ENCODE data around the gene ELOVL3.
"Not testable (repeated sequence)": the region's sequence is repeated elsewhere in the genome, so short reads cannot be mapped to it uniquely, and the experiment has no call there.

ELOVL3 gene, protein sequence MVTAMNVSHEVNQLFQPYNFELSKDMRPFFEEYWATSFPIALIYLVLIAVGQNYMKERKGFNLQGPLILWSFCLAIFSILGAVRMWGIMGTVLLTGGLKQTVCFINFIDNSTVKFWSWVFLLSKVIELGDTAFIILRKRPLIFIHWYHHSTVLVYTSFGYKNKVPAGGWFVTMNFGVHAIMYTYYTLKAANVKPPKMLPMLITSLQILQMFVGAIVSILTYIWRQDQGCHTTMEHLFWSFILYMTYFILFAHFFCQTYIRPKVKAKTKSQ

DNA sequence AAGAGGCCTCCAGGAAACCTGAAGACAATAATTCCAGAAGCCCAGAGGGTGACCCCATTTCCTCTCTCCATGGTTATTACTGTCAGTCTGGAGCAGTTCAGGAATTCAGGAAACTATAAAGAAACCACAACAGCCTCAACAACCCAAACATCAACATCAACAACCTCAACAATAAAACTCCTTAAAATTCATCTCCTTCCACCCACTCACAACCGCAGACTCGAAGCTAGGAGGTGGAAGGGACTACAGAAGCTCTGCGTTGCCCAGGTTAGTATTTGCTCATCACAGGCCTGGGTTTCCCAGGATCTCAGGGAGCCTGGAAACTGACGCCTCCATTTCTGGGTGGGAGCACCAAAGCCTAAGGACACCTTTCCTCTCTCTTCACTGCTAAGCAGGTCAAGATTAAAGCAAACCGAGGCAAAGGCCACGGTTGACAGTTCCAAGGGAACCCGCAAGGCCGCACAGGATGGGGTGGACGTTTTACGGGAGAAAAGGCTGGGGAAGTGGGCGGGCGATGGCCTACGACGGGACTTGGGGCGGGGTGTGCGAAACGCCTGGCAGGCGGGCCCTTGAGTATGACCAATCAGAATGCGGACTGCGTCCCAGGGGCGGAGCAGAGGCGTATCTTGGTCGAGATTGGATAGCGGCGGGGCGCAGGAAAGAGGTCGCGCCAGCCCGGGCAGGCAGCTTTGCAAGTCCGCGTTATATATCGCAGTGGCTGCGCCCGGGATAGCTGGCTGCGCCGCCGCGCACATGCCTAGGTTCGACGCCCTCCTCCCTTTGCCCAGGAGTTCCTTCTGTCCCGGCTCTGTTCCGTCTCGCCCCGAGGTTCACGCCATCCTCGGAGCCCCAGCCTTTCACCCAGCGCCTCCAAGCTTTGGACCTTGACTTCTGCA, at the start of gene ELOVL3:
ELOVL3 (plus strand) TSS at position 654 of the 896 bp plus-strand sequence. CDS start 250 bp downstream, outside the sequence.
- DNase-seq (ENCODE audit: low spot score): peak; percentile 98

DNA sequence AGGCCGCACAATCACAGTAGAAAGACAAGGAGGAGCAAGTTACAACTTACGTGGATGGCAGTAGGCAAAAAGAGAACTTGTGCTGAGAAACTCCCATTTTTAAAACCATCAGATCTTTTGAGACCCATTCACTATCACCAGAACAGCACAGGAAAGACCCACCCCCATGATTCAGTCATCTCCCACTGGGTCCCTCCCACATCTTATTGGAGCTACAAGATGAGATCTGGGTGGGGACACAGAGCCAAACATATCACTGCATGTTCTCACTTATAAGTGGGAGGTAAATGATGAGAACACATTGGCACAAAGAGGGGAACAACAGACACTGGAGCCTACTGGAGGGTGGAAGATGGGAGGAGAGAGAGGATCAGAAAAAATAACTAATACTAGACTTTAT, 41.5 kb upstream of the ELOVL3 start:
- DNase-seq (ENCODE audit: low spot score): no peak

DNA sequence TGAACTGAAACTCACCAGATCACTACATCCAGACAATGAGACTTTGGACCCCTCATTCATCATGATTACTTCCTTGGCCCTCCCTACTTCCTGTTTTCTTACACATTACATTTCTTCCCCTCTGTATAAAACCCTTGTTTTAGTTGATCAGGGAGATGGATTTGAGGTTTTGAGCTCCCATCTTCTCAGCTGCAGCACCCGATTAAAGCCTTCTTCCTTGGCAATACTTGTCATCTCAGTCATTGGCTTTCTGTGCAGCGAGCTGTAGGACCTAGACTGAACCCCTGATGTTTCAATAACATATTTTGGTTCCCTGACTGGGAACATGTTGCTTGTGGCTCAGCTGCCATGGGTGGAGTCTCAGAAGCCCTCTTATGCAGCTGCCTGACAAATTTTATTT, 40.8 kb upstream of the ELOVL3 start:
- no peak for DNase-seq (ENCODE audit: low spot score)

DNA sequence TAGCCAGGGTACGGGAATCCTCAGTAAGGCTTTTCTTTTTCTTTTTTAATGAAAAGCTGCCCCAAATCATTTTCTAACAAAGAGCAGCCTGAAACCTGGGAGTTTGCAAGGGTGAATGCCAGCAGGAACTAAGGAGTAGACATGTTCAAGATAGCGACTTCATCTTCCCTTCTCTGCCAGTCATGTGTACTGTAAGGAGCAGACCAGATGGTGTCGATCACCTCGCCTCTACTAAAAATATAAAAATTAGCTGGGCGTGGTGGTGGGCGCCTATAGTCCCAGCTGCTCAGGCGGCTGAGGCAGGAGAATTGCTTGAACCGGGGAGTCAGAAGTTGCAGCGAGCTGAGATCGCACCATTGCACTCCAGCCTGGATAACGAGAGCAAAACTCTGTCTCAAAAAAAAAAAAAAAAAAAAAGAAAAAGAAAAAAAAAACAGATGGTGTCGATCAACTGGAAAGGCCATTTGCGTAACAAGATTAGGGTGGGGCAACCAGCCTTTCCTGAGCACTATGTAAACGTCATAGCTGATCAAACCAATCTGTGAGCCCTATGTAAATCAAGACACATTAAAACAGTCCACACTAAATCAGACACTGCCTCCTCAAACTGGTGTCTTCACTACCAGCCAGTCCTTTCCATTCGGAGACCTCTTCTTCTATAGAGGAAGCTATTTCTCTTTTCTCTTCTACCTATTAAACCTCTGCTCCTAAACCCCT, 40.1 kb upstream of the ELOVL3 start:
- DNase-seq (ENCODE audit: low spot score): no peak

DNA sequence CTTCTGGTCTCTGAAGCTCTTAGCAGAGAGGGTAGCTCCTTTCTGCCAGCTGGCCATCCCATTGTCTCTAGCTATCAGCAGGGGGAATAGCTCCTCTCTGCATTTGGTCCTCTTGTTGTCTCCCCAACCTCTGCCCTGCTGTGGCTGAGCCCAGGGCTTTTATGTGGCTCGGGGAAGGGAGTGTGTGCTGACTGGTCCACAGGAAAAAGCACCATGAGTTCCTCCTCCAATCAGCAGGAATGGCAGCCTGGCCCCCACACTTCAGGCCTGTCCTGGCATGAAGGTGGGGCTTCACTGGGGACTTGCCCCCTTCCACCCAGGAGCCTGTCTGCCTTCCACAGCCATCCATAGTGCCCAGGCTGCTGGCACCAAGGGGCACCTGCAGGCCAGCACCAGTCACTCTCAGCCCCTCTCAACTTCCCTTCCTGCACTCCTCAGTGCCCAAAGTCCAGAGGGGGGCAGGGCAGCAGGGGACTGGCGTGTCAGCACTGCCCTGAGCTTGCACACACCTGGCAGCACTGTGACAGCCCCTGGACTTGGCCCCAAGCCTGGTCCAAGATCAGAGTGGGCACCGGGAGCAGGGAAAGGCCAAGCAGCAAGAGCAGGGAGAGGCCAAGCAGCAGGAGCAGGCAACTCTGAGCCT, 37.7 kb upstream of the ELOVL3 start:
- no peak for DNase-seq (ENCODE audit: low spot score)

DNA sequence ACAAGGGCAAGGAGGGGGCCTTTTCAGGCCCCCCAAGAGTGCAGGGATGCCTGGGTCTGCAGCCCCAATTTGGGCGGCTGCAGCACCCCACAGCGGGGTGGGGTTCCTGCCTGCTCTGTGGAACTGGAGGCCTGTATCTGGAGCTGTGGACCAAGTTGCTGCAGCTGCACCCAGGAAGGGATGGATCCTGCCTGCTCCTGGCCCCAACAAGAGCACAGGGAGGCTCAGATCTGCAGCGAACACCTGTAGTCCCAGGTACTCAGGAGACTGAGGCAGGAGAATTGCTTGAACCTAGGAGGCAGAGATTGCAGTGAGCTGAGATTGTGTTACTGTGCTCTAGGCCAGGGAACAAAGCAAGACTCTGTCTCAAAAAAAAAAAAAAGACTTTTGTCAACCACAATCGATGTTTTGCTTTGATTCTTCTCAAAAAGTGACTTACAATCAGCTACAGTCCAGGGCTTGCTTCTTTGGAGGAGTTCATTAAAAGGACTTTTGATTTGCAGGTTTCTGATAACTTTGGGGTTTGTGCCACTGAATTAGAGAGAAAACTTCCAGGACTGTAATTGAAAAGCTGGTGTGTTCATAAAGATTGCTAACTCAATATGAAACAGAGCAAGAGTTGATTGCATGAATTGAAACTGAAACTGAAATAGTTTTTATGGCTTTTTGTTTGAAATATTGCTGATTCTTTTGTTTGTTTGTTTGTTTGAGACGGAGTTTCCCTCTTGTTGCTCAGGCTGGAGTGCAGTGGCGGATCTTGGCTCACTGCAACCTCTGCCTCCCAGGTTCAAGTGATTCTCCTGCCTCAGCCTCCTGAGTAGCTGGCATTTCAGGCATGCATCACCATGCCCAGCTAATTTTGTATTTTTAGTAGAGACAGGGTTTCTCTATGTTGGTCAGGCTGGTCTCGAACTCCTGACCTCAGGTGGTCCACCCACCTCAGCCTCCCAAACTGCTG, 36.9 kb upstream of the ELOVL3 start:
- DNase-seq (ENCODE audit: low spot score): not testable (repeated sequence)

DNA sequence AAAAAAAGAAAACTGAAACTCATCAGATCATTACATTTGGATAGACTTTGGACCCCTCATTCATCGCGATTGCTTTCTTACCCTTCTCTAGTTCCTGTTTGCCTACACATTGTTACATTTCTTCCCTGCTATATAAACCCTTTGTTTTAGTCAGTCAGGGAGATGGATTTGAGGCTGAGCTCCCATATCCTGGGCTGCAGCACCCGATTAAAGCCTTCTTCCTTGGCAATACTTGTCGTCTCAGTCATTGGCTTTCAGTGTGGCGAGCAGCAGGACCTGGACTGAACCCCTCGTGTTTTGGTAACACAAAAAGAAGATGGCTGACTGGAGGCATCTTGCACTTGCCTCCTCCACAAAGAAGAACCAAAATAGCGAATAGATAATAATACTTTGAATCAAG, 34.1 kb upstream of the ELOVL3 start:
- no peak for DNase-seq (ENCODE audit: low spot score)

DNA sequence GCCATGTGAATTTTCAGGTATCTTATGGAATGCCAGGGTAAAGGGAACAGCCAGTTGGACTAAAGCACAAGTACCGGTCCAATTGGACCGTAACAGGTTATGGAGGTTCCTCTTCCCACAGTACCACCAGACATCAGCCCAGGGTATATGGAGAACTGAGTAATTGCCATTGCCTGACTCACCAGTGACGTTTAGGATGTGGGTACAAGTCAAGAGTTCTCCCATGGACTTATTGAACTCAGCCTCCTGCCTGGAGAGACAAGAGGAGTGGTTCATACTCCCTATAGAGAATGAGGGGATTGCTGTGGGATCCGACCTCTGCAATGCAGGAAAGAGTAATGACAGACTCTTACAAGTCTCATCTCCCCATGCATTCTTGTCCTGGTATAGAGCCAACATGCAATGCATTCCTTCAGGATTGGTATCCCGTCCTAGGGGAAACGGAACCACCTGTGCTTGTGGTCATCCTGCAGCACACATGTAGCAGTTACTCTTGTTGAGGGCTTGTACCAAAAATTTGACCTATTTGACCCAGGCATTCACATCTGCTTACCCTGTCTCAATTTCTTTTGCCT, 30.7 kb upstream of the ELOVL3 start:
- DNase-seq (ENCODE audit: low spot score): no peak

DNA sequence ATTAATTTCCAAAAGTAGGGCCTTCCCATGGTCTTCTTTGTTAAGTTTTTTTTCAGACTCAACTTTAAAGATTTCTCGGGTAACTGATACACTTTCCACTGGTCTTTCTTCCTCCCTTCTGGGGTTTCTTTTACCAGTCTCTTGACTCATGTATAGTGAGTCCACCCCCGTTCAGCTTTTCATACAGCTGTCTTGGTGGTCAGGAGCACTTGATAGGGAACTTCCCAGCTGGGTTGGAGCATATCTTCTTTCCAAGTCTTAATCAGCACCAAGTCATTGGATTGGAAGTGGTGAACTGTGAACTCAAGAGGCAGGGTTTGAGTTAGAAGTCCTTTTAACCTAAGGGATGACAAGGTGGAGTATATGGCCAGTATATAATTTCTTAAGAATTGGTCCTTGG, 29.2 kb upstream of the ELOVL3 start:
- no peak for DNase-seq (ENCODE audit: low spot score)

DNA sequence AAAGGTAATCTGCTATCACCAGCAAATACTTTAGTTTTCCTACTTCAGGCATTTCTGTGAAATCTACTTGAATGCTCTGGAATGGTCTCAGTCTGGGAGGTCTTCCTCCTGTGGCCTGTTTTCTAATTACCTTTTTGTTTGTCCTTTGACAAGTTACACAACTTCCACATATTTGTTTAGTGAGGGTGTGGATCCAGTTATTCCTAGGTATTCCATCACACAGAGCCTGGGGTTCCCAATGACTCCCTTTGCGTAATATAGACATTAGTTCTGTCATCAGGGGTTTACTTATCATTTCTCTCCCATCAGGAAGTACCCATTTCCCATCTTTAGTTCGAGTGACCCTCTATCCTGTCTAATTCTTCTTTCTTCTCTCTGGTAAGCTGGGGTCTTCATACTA, 28.1 kb upstream of the ELOVL3 start:
- no peak for DNase-seq (ENCODE audit: low spot score)

DNA sequence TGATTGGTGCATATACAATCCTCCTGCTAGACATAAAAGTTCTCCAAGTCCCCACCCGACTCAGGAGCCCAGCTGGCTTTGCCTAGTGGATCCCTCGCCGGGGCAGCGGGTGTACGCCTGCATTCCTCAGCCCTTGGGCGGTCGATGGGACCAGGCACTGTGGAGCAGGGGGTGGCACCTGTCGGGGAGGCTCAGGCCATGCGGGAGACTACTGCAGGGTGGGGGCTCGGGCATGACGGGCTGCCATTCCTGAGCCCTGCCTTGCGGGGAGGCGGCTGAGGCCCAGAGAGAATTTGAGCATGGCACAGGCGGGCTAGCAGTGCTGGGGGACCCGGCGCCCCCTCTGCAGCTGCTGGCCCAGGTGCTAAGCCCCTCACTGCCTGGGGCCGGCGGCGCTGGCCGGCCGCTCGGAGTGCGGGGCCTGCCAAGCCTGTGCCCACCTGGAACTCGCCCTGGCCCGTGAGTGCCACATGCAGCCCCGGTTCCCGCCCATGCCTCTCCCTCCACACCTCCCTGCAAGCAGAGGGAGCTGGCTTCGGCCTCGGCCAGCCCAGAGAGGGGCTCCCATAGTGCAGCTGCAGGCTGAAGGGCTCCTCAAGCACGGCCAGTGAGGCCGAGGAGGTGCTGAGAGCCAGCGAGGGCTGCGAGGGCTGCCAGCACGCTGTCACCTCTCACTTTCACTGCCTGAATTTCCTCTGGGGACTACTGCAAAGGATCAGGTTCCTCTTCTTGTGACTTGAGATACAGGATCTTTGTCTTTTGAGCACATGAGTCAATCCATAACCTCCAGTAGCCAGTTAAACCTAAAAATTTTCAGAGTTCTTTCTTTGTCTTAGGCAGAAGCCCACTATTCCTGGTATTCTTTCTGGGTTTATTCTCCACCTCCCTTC, 25.1 kb upstream of the ELOVL3 start:
- no peak for DNase-seq (ENCODE audit: low spot score)

DNA sequence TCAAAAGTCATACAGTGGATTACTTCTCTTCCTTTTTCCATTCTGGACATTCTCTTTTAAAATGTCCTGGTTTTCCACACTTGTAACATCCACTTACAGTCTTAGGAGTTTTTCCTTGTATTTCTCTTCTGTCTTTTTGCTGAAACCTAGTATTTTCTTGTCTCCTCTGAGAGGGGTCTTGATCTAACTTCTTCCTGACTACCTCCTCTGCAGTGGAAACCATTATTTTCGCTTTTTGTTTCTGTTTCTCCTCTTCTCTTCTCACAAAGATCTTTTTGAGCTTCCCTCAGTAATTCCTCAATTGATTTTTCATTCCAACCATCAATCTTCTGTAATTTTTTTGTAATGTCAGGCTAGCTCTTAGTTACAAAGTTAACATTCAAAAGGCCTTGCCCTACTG, 23.7 kb upstream of the ELOVL3 start:
- no peak for DNase-seq (ENCODE audit: low spot score)

DNA sequence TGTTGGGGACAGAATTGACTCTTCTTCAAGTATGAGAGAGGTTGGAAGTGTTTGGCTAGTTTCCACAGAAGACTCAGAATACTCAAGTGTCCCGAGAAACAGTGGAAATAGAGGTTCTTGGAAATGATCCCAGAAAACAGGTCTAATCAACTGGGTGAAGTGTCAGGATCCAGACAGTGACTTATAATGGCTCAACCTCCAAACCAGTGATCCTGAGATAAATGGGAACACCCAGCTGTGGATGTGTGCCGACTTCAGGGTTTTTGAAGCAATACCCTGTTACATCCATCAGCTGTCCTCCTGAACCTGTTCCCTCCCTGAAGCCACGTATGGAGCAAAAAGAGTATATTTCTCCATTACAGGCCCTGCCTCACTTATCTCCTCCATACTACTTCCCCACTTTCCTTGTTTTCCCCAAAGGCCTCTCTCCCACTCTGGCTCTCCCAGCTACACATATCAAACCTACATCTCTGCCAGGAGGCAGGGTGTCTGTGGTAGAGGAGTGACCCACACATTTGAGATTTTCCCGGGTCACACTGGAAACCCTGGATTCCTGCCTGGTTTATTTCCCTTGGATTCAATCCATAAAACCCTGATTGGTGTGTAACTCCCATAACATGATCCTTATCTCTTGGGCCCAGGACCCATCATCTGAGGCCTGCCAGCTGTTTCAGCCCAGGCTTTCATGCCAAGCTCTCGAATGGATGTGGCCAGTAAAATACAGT, 17.6 kb upstream of the ELOVL3 start:
- peak; percentile 69 for DNase-seq (ENCODE audit: low spot score)

DNA sequence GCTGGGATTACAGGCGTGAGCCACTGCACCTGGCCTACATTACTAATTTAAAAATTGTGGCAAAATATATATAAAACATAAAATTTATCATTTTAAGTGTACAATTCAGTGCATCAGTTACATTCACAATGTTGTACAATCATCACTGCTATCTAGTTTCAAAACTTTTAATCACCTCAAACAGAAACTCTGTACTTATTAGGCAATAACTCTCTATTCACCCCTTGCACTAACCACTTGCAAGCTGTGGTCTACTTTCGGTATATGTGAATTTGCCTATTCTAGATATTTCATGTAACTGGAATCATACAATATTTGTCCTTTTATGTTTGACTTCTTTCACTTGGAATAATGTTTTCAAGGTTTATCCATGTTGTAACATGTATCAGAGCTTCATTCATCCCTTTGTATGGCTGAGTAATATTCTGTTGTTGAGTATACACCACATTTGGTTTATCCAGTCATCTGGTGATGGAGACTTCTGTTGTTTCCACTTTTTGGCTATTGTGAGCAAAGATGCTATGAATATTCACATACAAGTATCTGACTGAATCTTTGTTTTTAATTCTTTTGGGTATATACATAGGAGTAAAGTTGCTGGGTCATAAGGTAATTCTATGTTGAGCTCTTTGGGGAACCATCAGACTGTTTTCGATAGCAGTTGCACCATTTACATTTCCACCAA, 14.3 kb upstream of the ELOVL3 start:
- no peak for DNase-seq (ENCODE audit: low spot score)

DNA sequence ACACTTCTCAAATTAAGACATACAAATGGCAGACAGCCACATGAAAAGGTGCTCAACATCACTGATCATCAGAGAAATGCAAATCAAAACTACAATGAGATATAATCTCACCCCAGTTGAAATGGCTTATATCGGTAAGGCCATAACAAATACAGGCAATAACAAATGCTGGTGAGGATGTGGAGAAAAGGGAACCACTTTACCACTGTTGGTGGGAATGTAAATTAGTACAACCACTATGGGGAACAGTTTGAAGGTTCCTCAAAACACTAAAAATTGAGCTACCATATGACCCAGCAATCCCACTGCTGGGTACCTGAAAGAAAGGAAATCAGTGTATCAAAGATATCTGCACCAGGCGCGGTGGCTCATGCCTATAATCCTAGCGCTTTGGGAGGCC, 12.5 kb upstream of the ELOVL3 start:
- DNase-seq (ENCODE audit: low spot score): not testable (repeated sequence)

DNA sequence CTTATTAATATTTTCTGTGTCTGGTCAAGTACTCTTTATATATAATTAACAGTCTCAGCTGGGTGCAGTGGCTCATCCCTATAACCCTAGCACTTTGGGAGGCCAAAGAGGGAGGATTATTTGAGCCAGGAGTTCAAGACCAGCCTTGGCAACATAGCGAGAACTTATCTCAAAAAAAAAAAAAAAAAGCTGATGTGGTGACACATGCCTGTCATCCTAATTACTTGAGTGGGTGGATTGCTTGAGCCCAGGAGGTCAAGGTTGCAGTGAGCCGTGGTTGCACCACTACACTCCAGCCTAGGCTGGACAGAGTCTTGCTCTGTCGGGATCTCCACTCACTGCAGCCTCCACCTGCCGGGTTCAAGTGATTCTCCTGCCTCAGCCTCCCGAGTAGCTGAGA, 6.7 kb upstream of the ELOVL3 start:
- DNase-seq (ENCODE audit: low spot score): no peak

DNA sequence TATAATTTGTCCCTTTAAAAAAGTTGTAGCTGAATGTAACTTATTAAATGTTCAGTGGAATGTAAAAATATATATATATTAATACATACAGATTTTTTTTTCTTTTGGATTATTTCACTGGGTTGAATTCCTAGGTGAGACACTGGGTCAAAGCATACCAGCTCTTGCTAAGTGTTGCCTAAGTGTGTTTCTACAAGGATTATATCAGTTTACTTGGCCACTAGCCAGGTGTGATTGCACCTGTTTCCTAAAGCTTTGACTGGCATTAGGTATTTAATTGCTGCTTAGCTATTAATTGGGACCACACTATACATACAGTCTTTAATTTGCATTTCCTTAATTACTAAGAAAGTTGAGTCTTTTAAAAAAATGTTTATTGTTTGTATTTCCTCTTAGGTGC, 5.5 kb upstream of the ELOVL3 start:
- no peak for DNase-seq (ENCODE audit: low spot score)

DNA sequence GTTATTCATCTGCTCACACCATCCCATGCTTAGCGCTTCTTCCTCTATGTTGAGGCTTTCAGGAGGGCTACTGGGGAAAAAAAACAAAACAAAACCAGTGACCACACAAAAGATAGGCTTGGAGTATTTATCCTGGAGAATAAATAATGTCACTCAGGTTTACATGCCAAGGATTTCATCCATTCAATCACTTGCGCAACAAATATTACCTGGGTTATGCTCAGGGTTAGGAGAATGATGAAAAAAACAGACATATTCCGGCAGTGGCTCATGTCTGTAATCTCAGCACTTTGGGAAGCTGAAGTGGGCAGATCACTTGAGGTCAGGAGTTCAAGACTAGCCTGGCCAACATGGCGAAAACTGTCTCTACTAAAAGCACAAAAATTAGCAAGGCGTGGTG, 3.3 kb upstream of the ELOVL3 start:
- no peak for DNase-seq (ENCODE audit: low spot score)

DNA sequence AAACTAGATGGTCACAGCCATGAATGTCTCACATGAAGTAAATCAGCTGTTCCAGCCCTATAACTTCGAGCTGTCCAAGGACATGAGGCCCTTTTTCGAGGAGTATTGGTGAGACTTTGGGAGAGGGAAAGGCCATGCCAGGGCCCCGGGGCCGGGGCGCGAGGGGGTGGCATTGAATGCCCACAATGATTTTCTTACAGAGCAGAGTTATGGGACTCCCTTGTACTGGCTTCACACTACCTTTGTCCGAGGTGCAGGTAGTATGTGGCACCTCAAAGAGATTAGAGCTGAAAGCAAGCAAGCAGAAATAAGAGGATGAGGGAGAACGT, 407 bp downstream of the ELOVL3 start:
- no peak for DNase-seq (ENCODE audit: low spot score)

All from hepatic stellate cell (primary cell).